ENCODE data around the gene IDH3A.

IDH3A gene

DNA sequence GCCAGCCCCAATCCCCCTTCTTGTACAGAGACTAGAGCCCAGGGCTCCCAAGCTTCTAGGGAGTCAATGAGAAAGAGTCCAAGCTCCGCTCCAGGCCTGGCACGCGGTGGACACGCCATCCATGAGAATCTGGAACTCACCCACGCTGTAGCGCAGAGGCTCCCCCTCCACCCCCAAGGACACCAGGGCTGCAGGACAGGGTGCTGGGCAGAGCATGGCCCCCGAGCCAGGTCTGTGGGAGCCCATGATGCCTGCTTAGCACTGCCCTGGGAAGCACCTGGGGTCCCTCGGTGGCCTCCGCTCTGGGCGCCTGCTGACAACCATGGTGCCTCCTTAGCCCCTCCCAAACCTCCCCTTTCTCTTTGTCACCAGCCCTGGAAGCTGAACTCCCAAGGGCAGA, 56.7 kb downstream of the IDH3A start:
- no peak overlapping the region for H3K4me2 ChIP-seq (ENCODE audit: low read depth, low read length, poor library complexity, severe bottlenecking)
- no peaks in the 10 kb centered on the region for H3K9me2 ChIP-seq (replicated peaks; ENCODE audit: low read depth, low read length)
- H3F3A ChIP-seq (ENCODE audit: low read depth): no peaks in the 10 kb centered on the region
- no peaks in the 10 kb centered on the region for H3K4me1 ChIP-seq (ENCODE audit: insufficient read depth, low read length, poor library complexity, severe bottlenecking)
- H3K9me3 ChIP-seq (ENCODE audit: insufficient read depth, low read depth, low read length): no peaks in the 10 kb centered on the region
- no peak overlapping the region for H3K4me3 ChIP-seq (ENCODE audit: low read length, poor library complexity, severe bottlenecking)
- no peaks in the 10 kb centered on the region for H3K27me3 ChIP-seq (ENCODE audit: insufficient read depth, low read length, poor library complexity, severe bottlenecking)
- no peak overlapping the region for H3K9ac ChIP-seq (ENCODE audit: low read depth, low read length, poor library complexity, severe bottlenecking)
- no peaks in the 10 kb centered on the region for H4K20me1 ChIP-seq (ENCODE audit: insufficient read depth, low read length, poor library complexity, severe bottlenecking)
- H3K36me3 ChIP-seq (ENCODE audit: insufficient read depth, low read length): no peaks in the 10 kb centered on the region
- TF ChIP-seq, protein P1, sequence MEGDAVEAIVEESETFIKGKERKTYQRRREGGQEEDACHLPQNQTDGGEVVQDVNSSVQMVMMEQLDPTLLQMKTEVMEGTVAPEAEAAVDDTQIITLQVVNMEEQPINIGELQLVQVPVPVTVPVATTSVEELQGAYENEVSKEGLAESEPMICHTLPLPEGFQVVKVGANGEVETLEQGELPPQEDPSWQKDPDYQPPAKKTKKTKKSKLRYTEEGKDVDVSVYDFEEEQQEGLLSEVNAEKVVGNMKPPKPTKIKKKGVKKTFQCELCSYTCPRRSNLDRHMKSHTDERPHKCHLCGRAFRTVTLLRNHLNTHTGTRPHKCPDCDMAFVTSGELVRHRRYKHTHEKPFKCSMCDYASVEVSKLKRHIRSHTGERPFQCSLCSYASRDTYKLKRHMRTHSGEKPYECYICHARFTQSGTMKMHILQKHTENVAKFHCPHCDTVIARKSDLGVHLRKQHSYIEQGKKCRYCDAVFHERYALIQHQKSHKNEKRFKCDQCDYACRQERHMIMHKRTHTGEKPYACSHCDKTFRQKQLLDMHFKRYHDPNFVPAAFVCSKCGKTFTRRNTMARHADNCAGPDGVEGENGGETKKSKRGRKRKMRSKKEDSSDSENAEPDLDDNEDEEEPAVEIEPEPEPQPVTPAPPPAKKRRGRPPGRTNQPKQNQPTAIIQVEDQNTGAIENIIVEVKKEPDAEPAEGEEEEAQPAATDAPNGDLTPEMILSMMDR (conservative IDR thresholded peaks at IDR 0.05; ENCODE audit: low read length): no peak
- no peak for TF ChIP-seq EZH2phosphoT487 (IDR thresholded peaks at IDR 0.05; ENCODE audit: borderline replicate concordance)
- no peak overlapping the region for H2AFZ ChIP-seq (ENCODE audit: low read length)
- no peaks in the 10 kb centered on the region for H3K79me2 ChIP-seq (ENCODE audit: insufficient read depth, low read length)

DNA sequence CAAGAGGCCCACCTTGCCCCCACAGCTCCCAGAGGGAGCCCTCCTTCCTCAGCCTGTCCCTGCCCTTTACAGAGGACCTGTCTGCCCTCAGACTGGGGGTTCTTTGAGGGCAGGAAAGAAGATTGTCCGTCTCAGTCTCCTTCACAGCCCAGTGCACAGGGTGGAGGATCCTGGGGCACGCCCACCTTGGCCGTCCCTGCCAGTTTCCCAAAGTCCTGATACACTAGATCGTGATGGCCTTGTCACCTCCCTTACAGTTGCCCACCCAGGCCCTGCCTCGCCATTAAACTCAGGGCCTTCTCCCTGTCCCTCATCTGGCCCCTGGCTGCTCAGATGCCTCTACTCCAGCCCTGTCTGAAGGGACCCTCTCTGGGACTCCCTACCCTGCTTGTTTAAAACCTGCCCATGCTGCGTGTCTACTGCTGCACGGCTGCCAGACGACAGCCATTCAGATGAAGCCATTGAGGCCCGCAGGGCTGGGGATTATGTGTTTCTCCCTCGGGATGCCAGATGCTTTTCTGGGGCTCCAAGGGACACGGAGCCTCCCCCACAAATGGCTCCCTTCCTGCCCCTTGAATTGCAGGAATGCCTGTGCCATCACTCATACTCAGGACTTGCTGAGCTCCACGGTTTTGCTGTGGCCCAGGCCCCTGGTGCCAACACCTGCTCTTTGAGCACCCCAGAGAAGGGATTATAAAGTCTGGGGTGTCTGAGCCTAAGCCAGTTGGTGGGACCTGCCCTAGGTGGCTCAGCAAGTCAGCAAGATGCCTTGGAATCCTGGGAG, 57.4 kb downstream of the IDH3A start:
- H3K9me3 ChIP-seq (ENCODE audit: insufficient read depth, low read depth, low read length): no peaks in the 10 kb centered on the region
- H4K20me1 ChIP-seq (ENCODE audit: insufficient read depth, low read length, poor library complexity, severe bottlenecking): no peaks in the 10 kb centered on the region
- H3K4me3 ChIP-seq (ENCODE audit: low read length, poor library complexity, severe bottlenecking): no peak overlapping the region
- H3K27me3 ChIP-seq (ENCODE audit: insufficient read depth, low read length, poor library complexity, severe bottlenecking): no peaks in the 10 kb centered on the region
- H3K4me2 ChIP-seq (ENCODE audit: low read depth, low read length, poor library complexity, severe bottlenecking): no peak overlapping the region
- H3K9ac ChIP-seq (ENCODE audit: low read depth, low read length, poor library complexity, severe bottlenecking): no peak overlapping the region
- no peaks in the 10 kb centered on the region for H3K79me2 ChIP-seq (ENCODE audit: insufficient read depth, low read length)
- no peak for TF ChIP-seq EZH2phosphoT487 (IDR thresholded peaks at IDR 0.05; ENCODE audit: borderline replicate concordance)
- TF ChIP-seq, protein P1 (conservative IDR thresholded peaks at IDR 0.05; ENCODE audit: low read length): no peak
- H3K9me2 ChIP-seq (replicated peaks; ENCODE audit: low read depth, low read length): no peaks in the 10 kb centered on the region
- no peak overlapping the region for H2AFZ ChIP-seq (ENCODE audit: low read length)
- no peaks in the 10 kb centered on the region for H3K4me1 ChIP-seq (ENCODE audit: insufficient read depth, low read length, poor library complexity, severe bottlenecking)
- H3F3A ChIP-seq (ENCODE audit: low read depth): no peaks in the 10 kb centered on the region
- no peaks in the 10 kb centered on the region for H3K36me3 ChIP-seq (ENCODE audit: insufficient read depth, low read length)

DNA sequence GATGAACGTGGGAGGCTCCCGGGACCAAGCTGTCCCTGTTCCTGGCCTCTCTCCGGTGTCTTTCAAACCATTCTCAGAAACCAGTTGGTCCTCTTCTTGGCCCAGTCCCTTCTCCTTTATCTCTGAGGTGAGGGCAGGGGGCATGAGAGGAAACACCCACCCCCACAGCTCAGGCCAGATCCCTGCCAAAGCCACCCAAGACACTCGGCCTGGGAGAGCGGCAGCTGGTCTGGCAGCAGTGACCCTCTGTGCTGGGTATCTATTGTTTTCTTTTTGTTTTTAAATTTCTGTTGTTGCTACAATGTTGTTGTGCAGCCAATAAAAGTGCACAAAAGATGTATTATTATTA, 57.9 kb downstream of the IDH3A start:
- H3K79me2 ChIP-seq (ENCODE audit: insufficient read depth, low read length): no peaks in the 10 kb centered on the region

More for the DNA sequence above, 57.9 kb downstream of the IDH3A start:
- TF ChIP-seq, protein P1 (conservative IDR thresholded peaks at IDR 0.05; ENCODE audit: low read length): no peak
- no peak for TF ChIP-seq EZH2phosphoT487 (IDR thresholded peaks at IDR 0.05; ENCODE audit: borderline replicate concordance)
- Histone ChIP-seq H3F3A (ENCODE audit: low read depth) (no peaks in the 10 kb centered on the region), H3K27me3 (ENCODE audit: insufficient read depth, low read length, poor library complexity, severe bottlenecking) (no peaks in the 10 kb centered on the region), H4K20me1 (ENCODE audit: insufficient read depth, low read length, poor library complexity, severe bottlenecking) (no peaks in the 10 kb centered on the region), H3K9me2 (replicated peaks; ENCODE audit: low read depth, low read length) (no peaks in the 10 kb centered on the region), H3K36me3 (ENCODE audit: insufficient read depth, low read length) (no peaks in the 10 kb centered on the region), H3K4me2 (ENCODE audit: low read depth, low read length, poor library complexity, severe bottlenecking) (no peak overlapping the region), H3K4me3 (ENCODE audit: low read length, poor library complexity, severe bottlenecking) (no peak overlapping the region), H3K9me3 (ENCODE audit: insufficient read depth, low read depth, low read length) (no peaks in the 10 kb centered on the region), H3K4me1 (ENCODE audit: insufficient read depth, low read length, poor library complexity, severe bottlenecking) (no peaks in the 10 kb centered on the region), H3K9ac (ENCODE audit: low read depth, low read length, poor library complexity, severe bottlenecking) (no peak overlapping the region), H2AFZ (ENCODE audit: low read length) (no peak overlapping the region)

Measured in Loucy (cell line).